HEK293 (cell line): ENCODE data around the gene RPL36.
A peak's percentile ranks its signal among the peaks of the same experiment; 100 is the strongest.

ENCODE experiments used
- CTCF ChIA-PET: fragments of 350-600 bp; formaldehyde crosslinking; extraction: SDS; loops from one replicate; lab custom pipeline; 2021; ENCODE audit warnings: antibody characterized with exemption; lab: Yijun Ruan, JAX
- POLR2A ChIA-PET: fragments of 300-600 bp; formaldehyde crosslinking; extraction: SDS; loops from one replicate; lab custom pipeline; 2020; ENCODE audit warnings: antibody characterized with exemption, inconsistent platforms; lab: Yijun Ruan, JAX
- H3K27ac ChIP-seq: fragments of 200-500 bp; sonication (Bioruptor generic); 2 replicates; pipeline ENCODE4 v1.5.1; 2014; ENCODE audit warnings: low read depth, low read length, control low read depth, inconsistent platforms; ENCODE audit errors: extremely low read depth
- H3K36me3 ChIP-seq, 2 experiments: fragments of 200-500 bp in 1 of 2; sonication (Bioruptor generic) in 1 of 2; 1 replicate in 1 of 2; 2 replicates in 1 of 2; pipeline ENCODE4 v1.5.1; 2014 to 2017; ENCODE audit warnings: inconsistent platforms in 2 of 2, low read length in 2 of 2; ENCODE audit not compliant: control insufficient read depth in 2 of 2, insufficient read depth in 1 of 2
- H3K4me1 ChIP-seq: fragments of 200-500 bp; sonication (Bioruptor generic); 2 replicates; pipeline ENCODE4 v1.5.1; 2014; ENCODE audit warnings: mild to moderate bottlenecking, low read length, inconsistent platforms; ENCODE audit not compliant: control insufficient read depth, insufficient read depth
- H3K4me3 ChIP-seq: 2 replicates; pipeline ENCODE4 v1.5.1; 2011; ENCODE audit warnings: low read depth, mild to moderate bottlenecking, control low read depth, low read length, moderate library complexity
- H3K9me3 ChIP-seq: fragments of 200-500 bp; sonication (Bioruptor generic); 2 replicates; pipeline ENCODE4 v1.5.1; 2014; ENCODE audit warnings: low read depth, low read length, inconsistent platforms; ENCODE audit not compliant: control insufficient read depth, insufficient read depth
- KLF10 ChIP-seq: fragments of 450-650 bp; IDR thresholded peaks from 2 replicates; pipeline ENCODE4 v1.5.1; 2018; ENCODE audit warnings: missing biosample characterization, mild to moderate bottlenecking, missing genetic modification characterization
- PRDM10 ChIP-seq: fragments of 450-650 bp; formaldehyde crosslinking; IDR thresholded peaks from 2 replicates; pipeline ENCODE4 v1.5.1; 2016; ENCODE audit warnings: missing biosample characterization, missing genetic modification characterization
- PRDM6 ChIP-seq: fragments of 450-650 bp; formaldehyde crosslinking; IDR thresholded peaks from 2 replicates; pipeline ENCODE4 v1.5.1; 2017; ENCODE audit warnings: missing biosample characterization, missing genetic modification characterization
- SCRT2 ChIP-seq: fragments of 450-650 bp; formaldehyde crosslinking; IDR thresholded peaks from 2 replicates; pipeline ENCODE4 v1.5.1; 2016; ENCODE audit warnings: missing biosample characterization, missing genetic modification characterization
- YY2 ChIP-seq: fragments of 450-650 bp; formaldehyde crosslinking; IDR thresholded peaks from 2 replicates; pipeline ENCODE4 v1.5.1; 2016; ENCODE audit warnings: missing biosample characterization, missing genetic modification characterization
- ZBTB17 ChIP-seq: fragments of 450-650 bp; formaldehyde crosslinking; IDR thresholded peaks from 2 replicates; pipeline ENCODE4 v1.5.1; 2016; ENCODE audit warnings: missing biosample characterization, missing genetic modification characterization
- ZBTB48 ChIP-seq: fragments of 450-650 bp; formaldehyde crosslinking; IDR thresholded peaks from 2 replicates; pipeline ENCODE4 v1.5.1; 2016; ENCODE audit warnings: missing biosample characterization, missing genetic modification characterization
- ZFHX2 ChIP-seq: fragments of 450-650 bp; formaldehyde crosslinking; conservative IDR thresholded peaks from 2 replicates; pipeline ENCODE4 v1.5.1; 2016; ENCODE audit warnings: missing biosample characterization, missing genetic modification characterization
- ZFP3 ChIP-seq: fragments of 450-650 bp; formaldehyde crosslinking; IDR thresholded peaks from 2 replicates; pipeline ENCODE4 v1.5.1; 2016; ENCODE audit warnings: low read depth, missing biosample characterization, missing genetic modification characterization
- ZFP69B ChIP-seq: fragments of 450-650 bp; formaldehyde crosslinking; IDR thresholded peaks from 2 replicates; pipeline ENCODE4 v1.5.1; 2016; ENCODE audit warnings: missing biosample characterization, missing genetic modification characterization
- ZNF112 ChIP-seq: fragments of 450-650 bp; formaldehyde crosslinking; IDR thresholded peaks from 2 replicates; pipeline ENCODE4 v1.5.0; 2017; ENCODE audit warnings: missing biosample characterization, missing genetic modification characterization
- ZNF155 ChIP-seq: fragments of 450-650 bp; formaldehyde crosslinking; IDR thresholded peaks from 2 replicates; pipeline ENCODE4 v1.5.1; 2016; ENCODE audit warnings: missing biosample characterization, missing genetic modification characterization
- ZNF2 ChIP-seq: fragments of 450-650 bp; formaldehyde crosslinking; IDR thresholded peaks from 2 replicates; pipeline ENCODE4 v1.5.1; 2016; ENCODE audit warnings: missing biosample characterization, missing genetic modification characterization
- ZNF202 ChIP-seq: fragments of 450-650 bp; formaldehyde crosslinking; IDR thresholded peaks from 2 replicates; pipeline ENCODE4 v1.5.1; 2016; ENCODE audit warnings: missing biosample characterization, missing genetic modification characterization, borderline replicate concordance
- ZNF23 ChIP-seq: fragments of 450-650 bp; formaldehyde crosslinking; IDR thresholded peaks from 2 replicates; pipeline ENCODE4 v1.5.1; 2016; ENCODE audit warnings: missing biosample characterization, missing genetic modification characterization, borderline replicate concordance
- ZNF354C ChIP-seq: fragments of 450-650 bp; formaldehyde crosslinking; IDR thresholded peaks from 2 replicates; pipeline ENCODE4 v1.5.1; 2016; ENCODE audit warnings: missing biosample characterization, missing genetic modification characterization, low read depth, borderline replicate concordance
- ZNF416 ChIP-seq: fragments of 450-650 bp; formaldehyde crosslinking; IDR thresholded peaks from 2 replicates; pipeline ENCODE4 v1.5.1; 2016; ENCODE audit warnings: missing biosample characterization, missing genetic modification characterization
- ZNF529 ChIP-seq: fragments of 450-650 bp; formaldehyde crosslinking; IDR thresholded peaks from 2 replicates; pipeline ENCODE4 v1.5.1; 2017; ENCODE audit warnings: missing genetic modification characterization, missing biosample characterization; ENCODE audit not compliant: insufficient replicate concordance
- ZNF629 ChIP-seq: fragments of 450-650 bp; formaldehyde crosslinking; IDR thresholded peaks from 2 replicates; pipeline ENCODE4 v1.5.1; 2017; ENCODE audit warnings: missing biosample characterization, missing genetic modification characterization
- ZNF660 ChIP-seq: fragments of 450-650 bp; IDR thresholded peaks from 2 replicates; pipeline ENCODE4 v1.5.1; 2018; ENCODE audit warnings: missing biosample characterization, mild to moderate bottlenecking, missing genetic modification characterization
- ZNF664 ChIP-seq: fragments of 450-650 bp; formaldehyde crosslinking; IDR thresholded peaks from 2 replicates; pipeline ENCODE4 v1.5.1; 2016; ENCODE audit warnings: missing biosample characterization, missing genetic modification characterization
- ZNF837 ChIP-seq: fragments of 450-650 bp; formaldehyde crosslinking; IDR thresholded peaks from 2 replicates; pipeline ENCODE4 v1.5.1; 2016; ENCODE audit warnings: missing biosample characterization, missing genetic modification characterization
- TF ChIP-seq, protein P1 (sequence below): fragments of 450-650 bp; formaldehyde crosslinking; IDR thresholded peaks from 2 replicates; pipeline ENCODE4 v1.5.1; 2016; ENCODE audit warnings: missing biosample characterization, missing genetic modification characterization

RPL36 gene

DNA sequence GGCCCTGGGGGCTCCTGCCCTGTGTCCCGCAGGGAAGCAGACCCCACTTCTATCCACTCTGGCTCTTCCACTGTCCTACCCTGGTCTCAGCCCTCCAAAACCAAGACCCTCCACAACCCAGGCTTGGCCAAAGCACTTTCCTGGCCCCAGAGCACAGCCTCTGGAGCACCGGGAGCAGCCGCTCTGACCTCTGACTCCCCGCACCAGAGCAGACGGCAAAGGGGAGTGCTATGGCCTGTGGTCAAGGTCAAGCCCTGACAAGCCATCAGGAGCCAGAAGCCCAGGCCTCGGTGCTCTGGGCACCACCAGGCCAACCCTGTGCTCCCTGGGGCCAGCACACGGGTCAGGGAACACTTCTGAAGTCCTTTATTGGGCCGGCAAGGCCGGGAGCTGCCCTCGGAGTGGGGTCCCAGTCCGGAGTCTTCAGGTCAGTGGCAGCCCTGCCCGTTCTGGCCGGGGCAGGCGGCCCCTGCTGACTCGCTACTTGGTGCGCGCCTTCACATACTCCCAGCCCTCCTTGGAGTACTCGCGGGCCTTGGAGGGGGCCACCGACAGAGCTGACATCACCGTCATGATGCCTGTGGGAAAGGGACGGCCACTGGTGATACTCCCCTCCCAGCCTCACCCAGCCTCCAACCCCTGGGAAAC is 11.9 kb upstream of the RPL36 start:
- POLR2A ChIA-PET: interaction anchor here (2.8 to 4.1 kb wide), 2 partner anchors 11 to 56 kb away, joined by 12 to 24 read pairs; partner anchors contain the start of genes RPL36, SAFB and SAFB2
- H3K4me1 ChIP-seq: no peaks in the 10 kb centered on the region
- H3K36me3 ChIP-seq: peaks cover 0 to 6% of the 10 kb centered on the region in 2 experiments; a peak in 2 of 3 replicates
- CTCF ChIA-PET: interaction anchor here (1.0 kb wide), 1 partner anchor 15 kb away, joined by 3 read pairs; no protein-coding TSS in a partner anchor
- TF ChIP-seq ZBTB17 (tag by site-specific recombination): no peak
- no peak for TF ChIP-seq ZNF23
- TF ChIP-seq ZFP3 (tag by site-specific recombination): no peak
- TF ChIP-seq KLF10 (tag by site-specific recombination): no peak
- TF ChIP-seq ZFP69B (tag by site-specific recombination): no peak
- no peak for TF ChIP-seq ZNF664 (tag by site-specific recombination)
- no peak for TF ChIP-seq ZNF2 (tag by site-specific recombination)
- TF ChIP-seq PRDM6: no peak
- TF ChIP-seq ZFHX2 (tag by site-specific recombination): no peak
- no peak overlapping the region for H3K4me3 ChIP-seq
- H3K27ac ChIP-seq: no peak overlapping the region
- no peaks in the 10 kb centered on the region for H3K9me3 ChIP-seq

DNA sequence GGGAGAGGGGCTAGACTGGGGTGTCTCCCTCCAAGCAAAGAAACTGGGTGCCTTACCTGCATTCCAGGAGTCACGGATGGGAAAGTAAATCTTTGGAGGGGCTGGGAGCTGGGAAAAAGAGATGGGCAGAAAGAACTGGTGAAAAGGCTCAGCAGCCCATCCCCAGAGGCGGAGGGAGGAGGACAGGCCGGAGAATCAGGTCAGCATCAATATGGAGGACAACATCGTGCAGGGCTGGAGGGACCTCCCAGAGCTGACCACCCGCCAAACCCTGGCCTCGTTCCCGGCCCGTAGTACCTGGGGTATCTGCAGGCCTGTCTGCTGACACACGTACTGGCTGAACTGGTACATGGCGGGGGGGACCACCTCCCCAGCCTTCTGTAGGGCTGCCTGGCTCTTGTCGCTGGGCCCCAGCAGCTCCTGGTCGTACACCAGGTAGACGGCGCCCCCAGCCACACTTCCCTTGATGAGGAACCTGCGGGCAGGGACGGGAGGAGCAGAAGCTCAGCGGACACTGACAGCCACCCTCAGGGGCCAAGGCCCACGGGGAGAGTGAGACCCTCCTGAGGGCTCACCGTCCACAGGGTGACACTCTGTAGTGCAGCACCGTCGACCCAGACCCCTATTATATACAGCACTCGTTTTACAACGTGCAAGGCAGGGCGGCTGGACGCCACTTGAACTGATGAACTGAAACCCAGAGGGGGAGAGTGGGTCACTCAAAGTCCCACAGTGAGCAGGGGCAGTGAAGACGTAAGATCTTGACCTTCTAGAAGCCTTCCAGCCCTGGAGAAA is 10.6 kb upstream of the RPL36 start:
- ChIA-PET CTCF (no interaction called here), POLR2A (interaction anchor here (0.6 to 4.1 kb wide), 3 partner anchors 10 to 56 kb away, joined by 4 to 24 read pairs (median 4); partner anchors contain the start of genes RPL36 and SAFB)
- no peaks in the 10 kb centered on the region for H3K4me1 ChIP-seq
- TF ChIP-seq ZBTB48 (tag by site-specific recombination): no peak
- no peak for TF ChIP-seq ZNF354C
- no peak for TF ChIP-seq ZNF837 (tag by site-specific recombination)
- no peak for TF ChIP-seq ZNF155 (tag by site-specific recombination)
- H3K36me3 ChIP-seq: peaks cover 0 to 6% of the 10 kb centered on the region in 2 experiments; a peak in 1 of 3 replicates
- H3K4me3 ChIP-seq: peak overlapping the region; percentile 94
- peak overlapping the region; percentile 25; the same call in 1 of the 2 replicates for H3K27ac ChIP-seq
- no peaks in the 10 kb centered on the region for H3K9me3 ChIP-seq

GRCh38 chr19:5680084-5680436 is 10.0 kb upstream of the RPL36 start:
- H3K4me3 ChIP-seq: peak overlapping the region; percentile 94
- H3K36me3 ChIP-seq: peaks cover 0 to 6% of the 10 kb centered on the region in 2 experiments; a peak in 1 of 3 replicates
- POLR2A ChIA-PET: interaction anchor here (0.6 to 4.1 kb wide), 3 partner anchors 9 to 57 kb away, joined by 4 to 24 read pairs (median 4); partner anchors contain the start of genes RPL36 and SAFB
- CTCF ChIA-PET: no interaction called here
- H3K27ac ChIP-seq: peak overlapping the region; percentile 25; the same call in 1 of the 2 replicates
- H3K4me1 ChIP-seq: no peaks in the 10 kb centered on the region
- H3K9me3 ChIP-seq: no peaks in the 10 kb centered on the region
- TF ChIP-seq ZBTB17 (tag by site-specific recombination) (no peak), ZNF416 (tag by site-specific recombination) (no peak), SCRT2 (no peak), ZNF629 (no peak), ZNF112 (tag by site-specific recombination) (no peak), ZNF529 (no peak), YY2 (tag by site-specific recombination) (no peak), ZNF660 (no peak), PRDM10 (tag by site-specific recombination) (no peak; the same call in 1 of the 2 replicates), ZNF202 (tag by site-specific recombination) (no peak)
- TF ChIP-seq, protein P1, sequence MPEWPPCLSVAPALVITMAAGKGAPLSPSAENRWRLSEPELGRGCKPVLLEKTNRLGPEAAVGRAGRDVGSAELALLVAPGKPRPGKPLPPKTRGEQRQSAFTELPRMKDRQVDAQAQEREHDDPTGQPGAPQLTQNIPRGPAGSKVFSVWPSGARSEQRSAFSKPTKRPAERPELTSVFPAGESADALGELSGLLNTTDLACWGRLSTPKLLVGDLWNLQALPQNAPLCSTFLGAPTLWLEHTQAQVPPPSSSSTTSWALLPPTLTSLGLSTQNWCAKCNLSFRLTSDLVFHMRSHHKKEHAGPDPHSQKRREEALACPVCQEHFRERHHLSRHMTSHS (tag by site-specific recombination): no peak
